Measurements from ENCODE around the gene EIF2S3B.
A peak's percentile ranks its signal among the peaks of the same experiment; 100 is the strongest.
"Not testable (repeated sequence)": the region's sequence is repeated elsewhere in the genome, so short reads cannot be mapped to it uniquely, and the experiment has no call there.

EIF2S3B gene

GRCh38 chr12:10505620-10506019 lies at the start of gene EIF2S3B:
Gene EIF2S3B (plus strand): TSS chr12:10505890. CDS start chr12:10505903, 13 bp downstream.
- no peak for DNase-seq

GRCh38 chr12:10456856-10457255 lies 48.8 kb upstream of the EIF2S3B start:
- DNase-seq = no peak

- DNase-seq = no peak
Observed at GRCh38 chr12:10457760-10458159, 47.9 kb upstream of the EIF2S3B start.

GRCh38 chr12:10466311-10466710 lies 39.4 kb upstream of the EIF2S3B start:
- no peak for DNase-seq

GRCh38 chr12:10469701-10470100 lies 36.0 kb upstream of the EIF2S3B start:
- no peak for DNase-seq

GRCh38 chr12:10472808-10473207 lies 32.9 kb upstream of the EIF2S3B start:
- not testable (repeated sequence) for DNase-seq

GRCh38 chr12:10481901-10482300 lies 23.8 kb upstream of the EIF2S3B start:
- DNase-seq = not testable (repeated sequence)

GRCh38 chr12:10487328-10487727 lies 18.4 kb upstream of the EIF2S3B start:
- DNase-seq = not testable (repeated sequence)

- DNase-seq = no peak
Observed at GRCh38 chr12:10491766-10492165, 13.9 kb upstream of the EIF2S3B start.

GRCh38 chr12:10497602-10498001 lies 8.1 kb upstream of the EIF2S3B start:
- peak; percentile 38 for DNase-seq

GRCh38 chr12:10498042-10498441 lies 7.6 kb upstream of the EIF2S3B start:
- DNase-seq = no peak

GRCh38 chr12:10501030-10501429 lies 4.7 kb upstream of the EIF2S3B start:
- no peak for DNase-seq

GRCh38 chr12:10503460-10503859 lies 2.2 kb upstream of the EIF2S3B start:
- no peak for DNase-seq

GRCh38 chr12:10511756-10512355 lies 6.2 kb downstream of the EIF2S3B start:
- no peak for DNase-seq

GRCh38 chr12:10512798-10513197 lies 7.1 kb downstream of the EIF2S3B start:
- no peak for DNase-seq

GRCh38 chr12:10521555-10521954 lies 15.9 kb downstream of the EIF2S3B start:
- DNase-seq = no peak

GRCh38 chr12:10528174-10528953 lies 22.7 kb downstream of the EIF2S3B start:
- no peak for DNase-seq

- no peak for DNase-seq
Observed at GRCh38 chr12:10529603-10530002, 23.9 kb downstream of the EIF2S3B start.

GRCh38 chr12:10537721-10538120 lies 32.0 kb downstream of the EIF2S3B start:
- no peak for DNase-seq

- no peak for DNase-seq
Observed at GRCh38 chr12:10540776-10541205, 35.1 kb downstream of the EIF2S3B start.

GRCh38 chr12:10543499-10543898 lies 37.8 kb downstream of the EIF2S3B start:
- no peak for DNase-seq

GRCh38 chr12:10551375-10551774 lies 45.7 kb downstream of the EIF2S3B start:
- no peak for DNase-seq

- no peak for DNase-seq
Observed at GRCh38 chr12:10553148-10553547, 47.5 kb downstream of the EIF2S3B start.

- DNase-seq = no peak
Observed at GRCh38 chr12:10554228-10554755, 48.6 kb downstream of the EIF2S3B start.

All from NK-92 treated with Interleukin-12 subunit alpha and Interleukin-12 subunit beta, amount 100 ng/mL, for 24 hours (cell line).